ENCODE data around the gene TMEM42. TPM values are rescaled to one million over a fixed set of nuclear protein-coding genes. Genes with fewer than 3 reads are reported as not detected.

TMEM42 gene
- total RNA-seq, 1 donor, result 13.0 TPM

- H3K4me3 ChIP-seq (ENCODE audit: low read depth, low read length), result no peak within 1 kb of the TSS
- DNase-seq (ENCODE audit: low read depth), result no peak
- TF ChIP-seq CTCF (IDR thresholded peaks at IDR 0.05; ENCODE audit: insufficient read depth, low read depth, low read length), result no peak
Observed at GRCh38 chr3:44874308-44874707, 12.6 kb downstream of the TMEM42 start, which contains the start of gene TGM4. Gene TGM4 (plus strand): TSS chr3:44874608. CDS start chr3:44874679, 71 bp downstream.

- no peak for DNase-seq (ENCODE audit: low read depth)
- H3K4me3 ChIP-seq (ENCODE audit: low read depth, low read length), result no peak overlapping the region
- no peak for TF ChIP-seq CTCF (IDR thresholded peaks at IDR 0.05; ENCODE audit: insufficient read depth, low read depth, low read length)
Observed at GRCh38 chr3:44875596-44875995, 13.9 kb downstream of the TMEM42 start.

GRCh38 chr3:44877333-44877732 lies 15.6 kb downstream of the TMEM42 start:
- no peak for TF ChIP-seq CTCF (IDR thresholded peaks at IDR 0.05; ENCODE audit: insufficient read depth, low read depth, low read length)
- DNase-seq (ENCODE audit: low read depth), result no peak
- no peak overlapping the region for H3K4me3 ChIP-seq (ENCODE audit: low read depth, low read length)

GRCh38 chr3:44880284-44880683 lies 18.6 kb downstream of the TMEM42 start:
- no peak overlapping the region for H3K4me3 ChIP-seq (ENCODE audit: low read depth, low read length)
- DNase-seq (ENCODE audit: low read depth), result no peak
- no peak for TF ChIP-seq CTCF (IDR thresholded peaks at IDR 0.05; ENCODE audit: insufficient read depth, low read depth, low read length)

- no peak for DNase-seq (ENCODE audit: low read depth)
- H3K4me3 ChIP-seq (ENCODE audit: low read depth, low read length), result no peak overlapping the region
- no peak for TF ChIP-seq CTCF (IDR thresholded peaks at IDR 0.05; ENCODE audit: insufficient read depth, low read depth, low read length)
Observed at GRCh38 chr3:44883213-44883955, 21.7 kb downstream of the TMEM42 start.

GRCh38 chr3:44883999-44884431 lies 22.3 kb downstream of the TMEM42 start:
- H3K4me3 ChIP-seq (ENCODE audit: low read depth, low read length), result no peak overlapping the region
- no peak for TF ChIP-seq CTCF (IDR thresholded peaks at IDR 0.05; ENCODE audit: insufficient read depth, low read depth, low read length)
- peak; percentile 89 for DNase-seq (ENCODE audit: low read depth)

GRCh38 chr3:44885618-44886017 lies 23.9 kb downstream of the TMEM42 start:
- peak; percentile 88 for DNase-seq (ENCODE audit: low read depth)
- TF ChIP-seq CTCF (IDR thresholded peaks at IDR 0.05; ENCODE audit: insufficient read depth, low read depth, low read length), result no peak
- H3K4me3 ChIP-seq (ENCODE audit: low read depth, low read length), result no peak overlapping the region
